CD4-positive, alpha-beta T cell treated with Interleukin-15 for 4 hours (primary cell): ENCODE results near the gene CEP126.

Source experiments
- DNase-seq: peaks from one replicate; pipeline ENCODE4 v3.0.0-alpha.2; 2020; ENCODE audit warnings: low spot score

Gene CEP126, protein sequence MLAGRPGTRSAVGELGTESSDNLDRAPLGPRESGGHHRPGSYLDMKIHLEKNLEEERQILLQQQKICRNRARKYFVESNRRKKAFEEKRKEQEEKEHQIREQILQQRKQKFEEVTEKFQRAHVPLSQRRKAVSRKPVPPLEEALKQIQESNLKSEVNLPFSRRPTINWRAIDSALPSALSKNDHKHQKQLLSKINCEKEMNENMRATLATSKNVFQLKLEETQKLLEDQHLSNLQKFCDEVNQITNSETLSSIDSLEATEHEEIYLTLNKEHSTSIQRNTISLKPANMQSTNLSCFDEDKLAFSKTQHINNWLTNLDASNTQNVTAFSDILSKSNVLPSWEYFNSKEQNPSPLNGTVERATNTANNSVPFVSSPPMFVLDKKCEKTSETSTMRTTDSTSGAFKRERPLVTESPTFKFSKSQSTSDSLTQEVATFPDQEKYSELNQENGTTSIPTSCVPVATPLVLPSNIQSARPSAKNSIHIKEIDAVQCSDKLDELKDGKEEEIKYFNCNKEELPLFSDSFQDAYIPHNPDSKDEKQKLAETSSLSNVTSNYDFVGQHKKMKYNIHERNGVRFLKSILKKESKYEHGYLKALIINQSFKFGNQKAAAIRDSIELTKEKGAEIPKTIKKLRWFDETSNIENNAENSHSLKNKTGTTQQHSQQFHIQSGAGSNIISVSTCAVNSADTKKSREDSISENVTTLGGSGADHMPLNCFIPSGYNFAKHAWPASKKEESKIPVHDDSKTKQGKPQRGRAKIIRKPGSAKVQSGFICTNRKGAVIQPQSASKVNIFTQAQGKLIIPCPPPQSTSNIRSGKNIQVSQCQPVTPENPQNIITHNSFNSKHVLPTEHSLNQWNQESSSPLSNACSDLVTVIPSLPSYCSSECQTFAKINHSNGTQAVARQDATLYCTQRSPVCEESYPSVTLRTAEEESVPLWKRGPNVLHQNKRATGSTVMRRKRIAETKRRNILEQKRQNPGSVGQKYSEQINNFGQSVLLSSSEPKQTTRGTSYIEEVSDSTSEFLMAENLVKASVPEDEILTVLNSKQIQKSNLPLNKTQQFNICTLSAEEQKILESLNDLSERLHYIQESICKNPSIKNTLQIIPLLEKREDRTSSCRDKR

DNA sequence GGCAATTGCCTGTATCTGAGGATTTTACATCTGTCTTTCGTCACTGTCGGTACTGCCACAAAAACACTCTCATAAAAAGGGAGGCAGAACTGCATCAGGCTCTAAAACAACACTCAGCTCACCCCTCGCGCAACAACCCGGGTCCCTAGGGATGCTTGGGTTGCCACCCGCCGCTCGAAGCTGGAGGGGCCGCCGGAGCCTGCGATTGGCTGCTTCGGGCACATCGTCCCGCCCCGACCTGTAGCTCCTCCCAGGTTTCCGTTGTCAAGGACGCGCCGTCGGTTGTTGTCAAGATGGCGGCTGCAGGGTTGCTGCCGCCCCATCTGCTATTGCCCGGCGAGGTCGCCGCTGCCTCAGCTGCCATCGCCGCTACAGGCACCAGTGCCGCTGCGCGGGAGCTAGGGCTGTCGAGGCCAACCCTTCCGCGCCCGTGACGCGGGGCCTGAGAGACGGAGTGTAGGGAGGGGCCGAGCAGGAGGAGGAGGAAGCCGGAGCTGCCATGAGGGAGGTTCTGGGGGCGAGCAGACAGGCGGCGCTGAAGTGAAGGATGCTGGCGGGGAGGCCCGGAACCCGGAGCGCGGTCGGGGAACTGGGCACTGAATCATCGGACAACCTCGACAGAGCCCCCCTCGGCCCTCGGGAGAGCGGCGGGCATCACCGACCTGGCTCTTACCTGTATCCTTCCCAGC, at the start of gene CEP126:
CEP126 (plus strand) TSS at position 273 of the 689 bp plus-strand sequence; CDS start at position 548, 275 bp downstream.
- DNase-seq, result peak; percentile 92

DNA sequence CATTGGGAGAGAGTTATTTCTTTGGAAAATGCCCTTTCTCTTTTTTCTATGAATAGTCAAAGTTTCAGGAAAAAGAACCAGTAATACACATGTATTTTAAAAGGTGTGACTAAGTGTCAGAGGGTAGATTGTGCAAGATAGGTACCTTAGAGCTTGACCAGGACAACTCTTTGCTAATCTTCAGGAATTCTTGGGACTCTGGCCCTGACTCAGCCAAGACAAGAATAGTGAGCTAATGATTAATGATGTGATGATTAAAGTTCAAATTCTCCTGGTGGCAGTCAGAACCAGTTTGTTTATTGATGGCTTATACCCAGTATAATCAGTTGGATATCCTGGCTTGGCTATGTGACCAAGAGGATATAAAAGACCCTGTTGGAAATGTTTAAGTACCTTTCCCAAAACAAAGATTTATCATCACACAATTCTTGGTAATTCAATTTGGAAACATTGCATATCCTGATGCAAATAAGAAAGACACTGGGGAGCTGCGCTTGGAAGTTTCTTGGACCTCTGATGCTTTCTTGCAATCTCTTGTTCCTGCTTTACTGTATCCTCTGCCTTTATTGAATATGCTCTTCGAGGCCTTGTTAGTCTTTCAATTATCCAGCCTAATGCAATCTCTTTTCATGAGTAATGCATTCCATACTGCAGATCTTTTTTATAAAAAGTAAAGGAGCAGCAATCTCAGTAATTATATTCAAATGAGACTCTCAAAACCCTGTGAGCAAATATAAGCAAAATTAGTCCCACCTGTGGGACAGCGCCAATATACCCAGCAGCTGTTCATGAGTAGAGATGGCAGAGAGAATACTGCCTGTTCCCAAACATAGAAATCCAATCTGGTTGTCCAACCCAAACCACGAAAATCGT, 48.0 kb upstream of the CEP126 start:
- DNase-seq, result no peak

DNA sequence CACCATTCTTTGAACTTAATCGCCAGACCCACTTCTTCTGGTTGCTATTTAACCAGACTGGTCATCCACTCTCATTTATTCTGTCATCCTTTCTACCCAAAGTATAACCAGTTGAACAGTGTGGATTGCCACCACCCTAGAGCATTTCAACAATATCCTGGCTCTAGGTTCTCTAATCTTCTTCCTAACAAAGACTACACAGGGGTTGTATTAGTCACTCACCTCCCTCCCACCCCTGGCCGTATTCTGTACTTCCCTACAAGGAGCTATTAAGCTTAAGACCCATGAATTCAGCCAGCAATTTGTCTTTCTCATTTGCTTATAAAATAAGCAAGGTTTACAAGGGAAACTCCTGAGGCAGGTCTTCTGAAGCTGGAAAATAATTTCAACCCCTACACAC, 46.9 kb upstream of the CEP126 start:
- DNase-seq, result no peak

DNA sequence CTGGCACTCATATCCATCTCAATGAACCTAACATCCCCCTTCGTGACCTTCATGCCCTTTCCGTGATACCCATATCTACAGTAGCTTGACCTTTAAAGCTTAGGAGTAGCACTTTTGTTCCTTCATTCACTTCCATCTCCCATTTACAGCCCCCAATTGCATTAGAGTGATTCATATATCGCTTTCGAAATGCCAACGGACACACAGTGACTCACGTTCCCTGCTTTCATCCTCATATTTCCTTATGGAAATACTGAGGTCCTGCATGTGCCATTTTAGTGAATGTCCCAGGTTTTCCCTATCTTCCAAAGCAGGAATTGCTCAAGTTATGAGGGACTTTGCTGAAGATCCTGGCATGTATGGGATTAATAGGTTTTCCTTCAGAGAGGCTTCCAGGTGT, 44.3 kb upstream of the CEP126 start:
- no peak for DNase-seq

DNA sequence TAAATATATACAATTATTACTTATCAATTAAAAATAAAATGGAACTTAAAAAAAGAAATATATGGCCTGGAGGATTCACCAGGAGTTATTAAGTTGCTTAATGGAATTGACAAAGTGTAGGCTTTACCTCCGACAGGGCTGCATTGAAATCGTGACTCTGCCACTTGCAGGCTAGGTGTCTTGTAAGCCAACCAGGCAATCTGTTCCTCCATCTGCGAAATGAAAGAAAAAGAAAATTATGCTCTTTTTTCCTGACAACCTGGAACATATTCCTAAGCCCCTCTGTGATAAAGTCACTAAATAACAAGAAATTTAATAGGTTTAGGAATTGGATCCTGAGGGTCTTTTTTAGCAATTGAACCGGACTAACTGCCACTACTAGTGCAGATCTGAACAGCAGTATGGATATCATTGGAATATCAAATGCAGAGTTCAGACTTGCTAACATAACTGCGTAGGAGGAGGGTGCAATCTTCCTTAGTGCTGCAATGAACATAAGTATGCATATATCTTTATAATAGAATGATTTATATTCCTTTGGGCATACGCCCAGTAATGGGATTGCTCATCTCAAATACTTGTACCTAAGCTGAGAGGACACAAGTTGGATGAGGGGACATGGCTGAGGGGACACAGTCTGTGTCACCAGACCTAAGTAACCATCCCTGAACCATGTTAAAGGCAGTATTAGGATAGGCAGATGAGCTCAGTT, 42.5 kb upstream of the CEP126 start:
- no peak for DNase-seq

DNA sequence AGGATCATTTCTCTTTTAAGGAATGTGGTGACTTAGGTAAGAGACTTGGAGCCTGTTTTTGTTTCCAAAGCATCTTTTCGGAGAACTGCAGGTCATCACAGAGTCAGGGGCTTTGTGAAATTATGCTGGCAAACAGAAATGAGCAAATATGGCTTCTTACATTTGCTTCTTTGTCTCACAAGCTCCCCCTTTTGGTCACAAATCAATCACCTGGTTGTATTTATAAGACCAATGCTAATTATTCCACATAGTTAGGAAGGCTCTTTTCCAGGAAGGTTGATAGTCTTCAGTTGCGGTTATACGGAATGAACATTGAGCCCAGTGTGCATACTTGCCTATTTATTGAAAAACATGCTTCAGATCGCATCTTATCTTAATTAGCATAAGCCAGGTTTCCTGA, 34.6 kb upstream of the CEP126 start:
- DNase-seq, result peak; percentile 6

DNA sequence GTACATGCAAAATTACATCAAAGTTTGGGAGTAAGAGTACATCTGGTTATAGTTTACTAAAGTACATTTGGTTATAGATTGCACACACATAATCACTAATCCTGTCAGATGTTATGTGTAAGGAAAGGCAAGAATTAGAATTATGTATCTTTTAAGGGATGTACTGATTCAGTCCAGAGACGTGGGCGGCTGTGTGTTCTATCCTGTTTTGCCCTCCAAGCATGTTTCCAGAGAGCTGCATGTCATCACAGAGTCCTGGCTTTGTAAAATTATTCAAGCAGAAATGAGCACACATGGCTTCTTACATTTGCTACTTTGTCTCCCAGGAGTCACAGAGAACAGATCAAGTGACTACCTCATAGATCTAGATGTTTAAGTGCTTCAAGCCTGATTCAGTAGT, 33.2 kb upstream of the CEP126 start:
- no peak for DNase-seq

DNA sequence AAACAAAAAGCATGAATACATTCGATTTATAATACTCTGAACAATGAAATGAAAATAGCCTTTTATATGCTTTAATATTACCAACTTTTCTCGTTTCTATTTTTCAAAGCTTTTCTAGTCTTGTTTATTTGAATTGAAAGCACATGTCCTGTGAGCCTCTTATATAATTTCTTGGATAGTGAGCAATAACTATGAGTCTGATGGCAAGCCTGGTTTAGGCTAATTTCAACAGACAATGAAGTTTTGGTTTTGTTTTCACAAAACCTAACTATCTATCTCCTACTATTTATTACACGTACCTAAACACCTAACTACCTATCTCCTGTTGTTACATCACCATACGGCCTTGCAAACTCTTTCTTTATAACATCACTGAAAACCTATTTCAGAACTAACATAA, 29.2 kb upstream of the CEP126 start:
- DNase-seq, result no peak

DNA sequence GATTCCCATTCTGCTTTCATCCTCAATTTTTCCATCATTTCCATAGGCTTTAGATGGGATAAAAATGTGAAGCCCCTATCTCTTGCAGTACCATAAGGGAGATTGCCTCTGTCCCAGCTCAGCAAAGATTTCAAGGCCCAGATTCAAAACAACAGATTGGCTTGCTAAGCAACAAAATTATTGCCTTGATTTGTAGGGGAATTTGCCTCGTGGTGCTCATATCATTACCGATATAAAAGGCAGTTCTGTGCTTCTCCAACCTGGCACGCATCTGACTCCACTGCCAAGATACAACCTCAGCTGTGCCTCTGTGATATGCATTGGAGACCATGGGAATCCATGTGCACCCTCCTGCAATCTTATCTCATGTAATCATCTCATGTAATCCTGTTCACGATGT, 25.0 kb upstream of the CEP126 start:
- DNase-seq, result no peak

DNA sequence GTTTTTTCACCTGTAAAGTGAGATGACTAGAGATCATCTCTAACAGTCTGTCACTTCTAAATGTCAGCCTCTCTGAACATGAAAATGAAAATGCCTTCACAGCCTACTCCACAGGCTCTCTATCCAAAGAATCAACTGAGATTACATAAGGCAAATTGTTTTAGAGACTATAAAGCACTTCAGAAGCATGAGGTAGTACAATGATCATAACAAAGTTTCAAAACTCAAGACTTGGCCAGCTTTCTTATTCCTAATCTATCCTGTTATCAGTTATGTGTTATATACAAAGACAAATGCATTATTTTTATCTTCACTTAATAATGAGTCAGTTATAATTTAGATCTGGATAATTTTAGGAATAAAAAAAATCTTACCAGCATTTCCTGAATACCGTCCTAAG, 20.3 kb upstream of the CEP126 start:
- no peak for DNase-seq

DNA sequence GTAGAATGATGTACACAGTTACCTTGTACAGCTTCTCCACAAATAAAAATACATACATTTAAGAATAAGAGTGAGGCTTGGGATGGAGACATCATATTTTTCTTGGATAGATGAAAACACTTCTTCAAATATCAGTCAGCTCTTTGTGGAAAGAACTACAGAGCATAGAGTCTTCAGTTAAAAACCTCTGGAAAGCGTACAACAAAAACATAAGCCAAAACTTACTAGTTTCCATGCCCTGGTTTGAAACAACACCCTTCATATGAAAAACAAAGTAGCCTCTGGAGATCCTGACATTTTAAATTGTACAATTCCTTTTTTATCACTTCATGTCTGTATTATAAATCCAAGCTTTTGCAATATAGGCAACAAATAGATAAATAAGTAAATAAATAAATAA, 7.0 kb upstream of the CEP126 start:
- DNase-seq, result no peak

DNA sequence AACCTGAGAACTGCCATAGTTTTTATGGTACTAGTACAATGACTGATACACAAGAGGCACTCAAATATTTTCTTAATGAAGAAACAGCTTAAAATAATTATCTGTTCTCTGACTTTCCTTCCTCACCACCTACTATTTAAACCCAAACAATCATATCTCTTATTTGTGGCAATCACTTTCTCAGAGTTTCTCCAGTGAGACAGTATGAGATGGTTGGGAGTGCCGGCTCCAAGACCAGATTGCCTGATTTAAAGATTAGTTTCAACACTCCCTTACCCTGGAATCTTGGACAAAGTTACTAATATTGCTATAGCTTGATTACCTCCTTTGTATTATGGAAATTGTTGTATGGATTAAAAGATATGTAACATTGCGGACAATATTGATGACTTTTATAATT, 5.7 kb upstream of the CEP126 start:
- no peak for DNase-seq

DNA sequence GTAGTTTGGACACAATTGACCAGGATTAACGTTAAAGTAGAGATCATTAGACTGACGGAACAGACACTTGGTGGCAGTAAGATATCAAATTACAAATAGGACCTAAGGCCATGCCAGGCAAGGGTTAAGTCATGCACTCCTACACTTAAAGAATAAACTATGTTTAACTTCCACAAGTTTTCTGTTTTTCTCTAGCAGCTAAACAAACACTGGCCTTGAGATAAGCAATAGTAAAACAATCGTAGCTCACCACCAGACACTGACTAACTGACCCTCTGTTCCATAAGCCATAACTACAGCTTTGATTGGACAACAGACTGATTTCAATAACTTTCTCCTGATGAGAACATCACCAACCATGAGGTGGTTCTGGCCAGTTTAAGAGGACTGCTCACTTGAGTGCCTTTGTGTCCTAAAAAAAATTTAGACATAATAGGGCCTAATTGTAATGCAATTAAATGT, 2.0 kb upstream of the CEP126 start:
- DNase-seq, result no peak

DNA sequence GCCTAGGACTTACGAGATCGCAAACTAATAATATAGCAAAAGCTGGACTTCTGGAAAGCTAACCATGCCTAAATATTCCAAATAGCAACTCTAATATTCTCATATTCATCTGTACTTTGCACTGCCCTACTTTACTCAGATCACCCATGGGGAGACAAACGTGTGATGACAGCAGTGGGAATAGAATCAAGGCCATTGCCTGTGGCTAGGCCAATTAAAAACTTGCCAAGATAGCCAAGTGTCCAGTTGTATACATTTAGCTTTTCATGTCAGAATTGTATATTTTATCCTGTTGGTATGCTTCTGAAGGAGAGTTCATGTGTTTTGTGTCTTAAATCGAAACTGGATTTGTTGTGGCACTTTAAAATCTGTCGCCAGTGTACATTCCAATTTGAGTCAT, 1.2 kb upstream of the CEP126 start:
- DNase-seq, result no peak

DNA sequence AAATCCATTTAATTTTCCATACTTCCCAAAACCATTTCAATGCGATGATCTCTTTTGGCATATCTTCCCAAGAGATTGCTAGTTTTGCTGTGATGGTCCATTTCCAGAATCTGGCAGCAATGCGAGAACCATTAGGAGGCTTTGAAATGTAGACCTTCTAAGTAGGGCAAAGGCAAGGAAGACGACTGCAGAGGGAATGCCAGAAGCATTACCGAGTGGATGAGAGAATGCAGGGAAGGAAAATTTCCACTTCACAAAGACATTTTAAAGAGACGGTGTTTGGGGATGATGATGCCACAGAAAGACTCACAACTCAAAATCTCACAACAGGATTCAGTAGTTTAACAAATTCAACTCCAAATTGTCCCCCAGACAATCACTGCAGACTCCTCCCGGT, 471 bp upstream of the CEP126 start:
- DNase-seq, result no peak

DNA sequence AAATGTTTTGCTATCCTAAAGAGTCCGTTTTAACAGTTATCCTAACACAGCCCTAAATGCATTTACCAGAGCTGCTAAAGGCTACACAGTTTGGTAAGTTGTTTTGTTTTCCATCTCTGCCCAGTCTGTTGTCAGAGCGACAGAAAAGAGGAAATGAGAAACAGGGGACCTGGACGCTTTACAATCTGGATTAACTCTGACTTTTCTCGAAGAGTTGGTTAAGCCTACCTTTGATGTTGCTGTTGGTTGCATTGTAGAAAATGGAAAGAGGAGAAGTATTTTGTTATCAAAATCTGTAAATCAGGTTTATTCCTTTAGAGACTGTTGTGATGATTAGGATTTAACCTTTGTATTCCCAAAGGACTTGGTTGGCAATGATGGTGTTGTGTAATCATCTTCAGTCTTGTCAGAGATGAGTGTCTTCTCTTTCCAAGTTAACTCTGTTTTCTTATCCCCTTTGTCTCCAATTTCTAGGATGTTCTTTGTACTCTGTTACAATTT, 1.0 kb downstream of the CEP126 start:
- DNase-seq, result peak; percentile 22

DNA sequence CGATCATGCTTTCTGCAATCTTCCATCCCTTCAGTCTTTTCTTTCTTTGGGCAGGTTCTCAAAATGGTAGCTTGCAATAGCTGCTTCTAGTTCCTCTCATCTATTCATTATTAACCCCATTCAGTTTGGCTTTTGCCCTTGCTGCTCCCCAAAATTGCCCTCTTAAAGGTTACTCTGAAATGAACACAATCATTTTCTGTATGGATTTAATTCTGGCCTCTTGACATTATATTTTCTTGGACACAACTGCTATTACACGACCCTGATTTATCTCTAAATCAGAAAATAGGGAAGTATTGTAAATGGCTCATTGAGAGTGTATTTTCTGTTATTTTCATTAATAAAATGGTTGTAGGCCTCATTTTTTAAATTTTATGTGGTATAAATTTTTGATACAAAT, 1.6 kb downstream of the CEP126 start, which contains the start of gene ANGPTL5:
ANGPTL5 (minus strand) TSS at position 101 of the 400 bp plus-strand sequence. CDS start 8,613 bp downstream, outside the sequence.
- no peak for DNase-seq

DNA sequence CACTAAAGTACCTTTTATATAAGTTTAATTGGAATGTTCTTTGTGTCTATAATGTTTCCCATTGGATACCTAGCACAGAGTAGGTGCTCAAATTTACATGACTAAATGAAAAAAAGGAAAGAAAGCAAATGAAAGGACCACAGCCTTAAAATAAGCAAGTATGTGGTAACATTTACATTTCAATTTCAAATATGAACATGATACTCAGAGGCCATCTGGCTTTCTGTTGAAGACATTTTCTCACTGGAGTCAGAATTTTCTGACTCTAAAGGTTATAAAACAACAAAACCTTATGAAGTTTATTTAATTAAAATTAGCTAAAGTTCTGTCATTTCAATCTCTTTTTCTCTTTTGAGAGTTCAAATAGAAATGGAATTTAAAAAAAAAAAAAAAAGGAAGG, 2.4 kb downstream of the CEP126 start:
- DNase-seq, result no peak

DNA sequence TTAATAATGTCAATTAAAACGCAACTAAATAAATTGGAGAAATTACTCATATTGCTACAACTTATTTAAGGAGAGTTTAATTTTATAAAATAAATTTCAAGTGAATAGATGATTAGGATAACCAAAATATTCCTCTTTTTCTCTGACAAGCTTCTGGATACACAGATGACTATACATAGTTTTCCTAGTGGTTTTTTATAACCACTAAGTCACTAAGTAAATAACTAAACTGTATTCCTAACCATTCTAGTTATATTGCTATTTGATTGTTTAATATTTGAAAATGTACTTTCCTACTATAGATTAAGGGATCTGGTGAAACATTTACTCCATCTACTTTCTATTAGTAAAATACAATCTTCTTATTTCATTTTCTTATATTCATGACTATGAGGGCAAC, 6.2 kb downstream of the CEP126 start:
- DNase-seq, result no peak

DNA sequence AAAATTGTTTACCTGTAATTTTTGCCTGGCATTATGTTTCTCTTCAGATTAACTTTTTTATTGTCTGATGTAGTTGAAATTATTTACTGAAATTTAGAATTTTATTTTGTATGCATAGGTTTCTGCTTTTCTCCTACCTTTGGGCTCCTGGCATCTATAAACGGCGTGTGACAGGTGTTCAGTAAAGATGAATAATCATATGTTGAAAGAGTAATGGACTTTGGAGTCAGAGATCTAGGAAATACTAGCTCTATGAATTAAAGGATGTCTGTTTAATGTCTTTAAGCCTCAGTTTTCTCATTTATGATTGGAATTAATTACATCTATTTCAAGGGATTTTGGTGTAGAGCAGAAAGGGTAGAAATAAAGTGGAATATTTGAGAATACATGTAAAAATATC, 8.7 kb downstream of the CEP126 start:
- no peak for DNase-seq
